ENCODE measurements around the gene TMEM87B. TPM values are rescaled to one million over a fixed set of nuclear protein-coding genes. Genes with fewer than 3 reads are reported as not detected.

TMEM87B gene
- total RNA-seq, 4 donors from 2014 or later, result 12.5 to 25.4 (median 22.8) TPM

GRCh38 chr2:112147382-112148168 lies 92.5 kb downstream of the TMEM87B start:
- TF ChIP-seq CTCF (IDR thresholded peaks at IDR 0.05) (no peak), POLR2AphosphoS5 (IDR thresholded peaks at IDR 0.05) (no peak), POLR2A (IDR thresholded peaks at IDR 0.05) (no peak), EP300 (IDR thresholded peaks at IDR 0.05) (no peak)
- no peaks in the 10 kb centered on the region for H3K27me3 ChIP-seq
- H3K27ac ChIP-seq, result no peak overlapping the region
- no peak for ATAC-seq
- H3K9me3 ChIP-seq, result no peaks in the 10 kb centered on the region
- H3K4me3 ChIP-seq, result no peak overlapping the region
- no peaks in the 10 kb centered on the region for H3K4me1 ChIP-seq
- 72 to 86% methylated on average over 7 to 15 of the region's 17 CpGs for WGBS, 2 donors (ENCODE audit: low coverage in 1 of 2)
- no peaks in the 10 kb centered on the region for H3K36me3 ChIP-seq

DNA sequence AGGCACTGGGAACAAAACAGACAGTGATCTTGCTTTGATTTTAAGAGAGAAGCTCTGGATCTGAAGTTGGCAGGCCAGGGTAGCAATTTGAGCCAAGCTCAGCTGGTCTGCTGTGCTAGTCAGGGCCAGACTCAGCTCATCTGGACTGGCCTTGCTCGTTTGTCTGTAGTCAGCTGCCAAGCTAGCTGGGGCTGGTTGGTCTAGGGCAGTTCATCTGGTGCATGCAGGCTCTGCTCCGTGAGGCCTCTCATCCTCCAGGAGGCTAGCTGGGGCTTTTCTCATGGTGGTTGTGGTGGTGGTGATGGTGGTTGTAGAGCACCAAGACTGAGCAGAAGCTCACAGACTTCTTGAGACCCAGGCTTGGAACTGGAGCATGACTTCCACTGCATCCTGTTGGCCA lies 93.4 kb downstream of the TMEM87B start:
- TF ChIP-seq POLR2A (IDR thresholded peaks at IDR 0.05) (no peak), EP300 (IDR thresholded peaks at IDR 0.05) (no peak), POLR2AphosphoS5 (IDR thresholded peaks at IDR 0.05) (no peak), CTCF (IDR thresholded peaks at IDR 0.05) (no peak)
- ATAC-seq, result no peak
- Histone ChIP-seq H3K27me3 (no peaks in the 10 kb centered on the region), H3K4me1 (no peaks in the 10 kb centered on the region), H3K4me3 (no peak overlapping the region), H3K9me3 (no peaks in the 10 kb centered on the region), H3K36me3 (no peaks in the 10 kb centered on the region), H3K27ac (no peak overlapping the region)
- no CpG with 5 or more reads among the region's 2 CpGs for WGBS, 2 donors (ENCODE audit: low coverage in 1 of 2)

- Histone ChIP-seq H3K27me3 (no peaks in the 10 kb centered on the region), H3K36me3 (no peaks in the 10 kb centered on the region), H3K27ac (no peak overlapping the region), H3K4me1 (no peaks in the 10 kb centered on the region), H3K4me3 (no peak overlapping the region), H3K9me3 (no peaks in the 10 kb centered on the region)
- WGBS, 2 donors (ENCODE audit: low coverage in 1 of 2), result no CpG with 5 or more reads among the region's 5 CpGs
- ATAC-seq, result no peak
- TF ChIP-seq EP300 (IDR thresholded peaks at IDR 0.05), result no peak
- no peak for TF ChIP-seq POLR2A (IDR thresholded peaks at IDR 0.05)
- TF ChIP-seq CTCF (IDR thresholded peaks at IDR 0.05), result no peak
- TF ChIP-seq POLR2AphosphoS5 (IDR thresholded peaks at IDR 0.05), result no peak
Measured at GRCh38 chr2:112149194-112149593, 94.1 kb downstream of the TMEM87B start.

DNA sequence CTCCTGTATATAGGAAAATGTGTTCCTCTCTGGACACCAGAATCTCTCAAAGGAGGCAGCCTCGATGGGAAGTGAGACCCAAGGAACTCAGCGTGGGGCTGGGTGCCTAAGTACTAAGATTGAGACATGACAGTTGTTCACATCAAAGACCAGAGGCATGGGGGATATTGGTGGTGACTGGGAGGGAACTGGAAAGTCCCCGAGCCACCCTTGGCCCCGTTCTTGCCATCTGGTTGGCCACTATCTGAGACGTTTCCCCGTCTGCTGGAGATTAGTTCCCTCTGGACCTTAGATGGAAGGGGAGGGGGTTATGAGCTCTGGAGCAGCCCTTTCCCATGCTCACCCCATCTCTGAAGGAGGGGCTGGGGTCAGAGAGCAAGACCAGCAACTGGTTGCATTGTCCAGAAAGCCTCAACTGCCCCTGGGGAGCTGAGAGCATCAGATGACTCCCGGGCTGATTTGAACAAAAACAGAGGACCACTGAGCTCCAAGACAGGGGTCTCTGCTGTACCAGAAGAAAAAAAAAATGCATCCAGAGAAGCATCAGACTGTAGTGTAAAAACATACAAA lies 94.9 kb downstream of the TMEM87B start:
- ATAC-seq, result no peak
- 93 to 100% methylated on average over 2 to 7 of the region's 7 CpGs for WGBS, 2 donors (ENCODE audit: low coverage in 1 of 2)
- Histone ChIP-seq H3K27me3 (no peaks in the 10 kb centered on the region), H3K9me3 (no peaks in the 10 kb centered on the region), H3K36me3 (no peaks in the 10 kb centered on the region), H3K27ac (peak overlapping the region in 1 of 4 donors; percentile 2), H3K4me1 (no peaks in the 10 kb centered on the region), H3K4me3 (no peak overlapping the region)
- TF ChIP-seq CTCF (IDR thresholded peaks at IDR 0.05) (no peak), POLR2A (IDR thresholded peaks at IDR 0.05) (no peak), POLR2AphosphoS5 (IDR thresholded peaks at IDR 0.05) (no peak), EP300 (IDR thresholded peaks at IDR 0.05) (no peak)

DNA sequence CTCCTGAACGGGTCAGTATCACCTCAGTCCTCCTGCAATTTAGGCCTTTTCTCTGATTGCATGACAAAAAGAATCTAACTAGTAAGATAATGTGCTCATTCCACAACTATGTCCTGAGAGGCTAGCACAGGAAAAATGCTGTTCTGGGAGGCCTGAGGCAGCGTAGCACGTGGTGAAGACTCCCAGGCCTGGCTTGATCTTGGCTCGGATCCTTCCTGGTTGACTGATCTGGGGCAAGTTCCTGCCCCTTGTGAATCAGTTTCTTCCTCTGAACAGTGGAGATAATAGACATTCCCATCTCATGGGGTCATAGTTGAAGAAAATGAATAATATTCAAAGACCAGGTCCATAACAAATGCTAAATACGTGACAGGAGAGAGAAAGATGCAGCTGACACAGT lies 95.4 kb downstream of the TMEM87B start:
- no peak for ATAC-seq
- 26 to 58% methylated on average over 4 to 5 of the region's 5 CpGs for WGBS, 2 donors (ENCODE audit: low coverage in 1 of 2)
- H3K27ac ChIP-seq, result peak overlapping the region in 1 of 4 donors; percentile 2

More for the DNA sequence above, 95.4 kb downstream of the TMEM87B start:
- Histone ChIP-seq H3K4me1 (no peaks in the 10 kb centered on the region), H3K9me3 (no peaks in the 10 kb centered on the region), H3K27me3 (no peaks in the 10 kb centered on the region), H3K4me3 (no peak overlapping the region), H3K36me3 (no peaks in the 10 kb centered on the region)
- TF ChIP-seq EP300 (IDR thresholded peaks at IDR 0.05) (no peak), POLR2A (IDR thresholded peaks at IDR 0.05) (no peak), CTCF (IDR thresholded peaks at IDR 0.05) (no peak), POLR2AphosphoS5 (IDR thresholded peaks at IDR 0.05) (no peak)
